HepG2 (cell line): ENCODE measurements around the gene ZNF227. TPM values are rescaled to one million over a fixed set of nuclear protein-coding genes. Genes with fewer than 3 reads are reported as not detected.

Source experiments
- ATAC-seq: fragments of 200-7000 bp; cut with Tn5 transposase; 3 replicates; pipeline ENCODE4 v1.9.1; 2020; ENCODE audit warnings: mild to moderate bottlenecking, moderate library complexity
- BruUV-seq: library from RNA; stranded (reverse); fragments of 400-500 nt; replicated peaks from 2 replicates; lab custom pipeline; 2021; lab: Mats Ljungman, UMichigan
- CTCF ChIA-PET: fragments of 300-600 bp; formaldehyde crosslinking; extraction: SDS; loops from one replicate; lab custom pipeline; 2021; ENCODE audit warnings: low total read pairs, inconsistent platforms, low intra/inter-chr PET ratio; lab: Yijun Ruan, JAX
- POLR2A ChIA-PET: fragments of 350-600 bp; sonication (Branson Sonifier 250); formaldehyde crosslinking; loops from one replicate; lab custom pipeline; 2020; ENCODE audit warnings: antibody characterized with exemption, inconsistent platforms; lab: Yijun Ruan, JAX
- DNase-seq: peaks from one replicate; pipeline ENCODE4 v3.0.0-alpha.2; 2015; ENCODE audit warnings: low spot score
- FAIRE-seq: peaks from 3 replicates; lab custom pipeline; 2011; peaks lifted over from hg19 to GRCh38; lab: Jason Lieb, UNC
- H2AFZ ChIP-seq: one replicate; pipeline ENCODE4 v1.6.1; 2011; ENCODE audit warnings: low read length, inconsistent platforms
- H3K27ac ChIP-seq: fragments of 300-600 bp; 3 replicates; pipeline ENCODE4 v1.8.0; 2011; ENCODE audit warnings: mixed run types, mild to moderate bottlenecking, mixed read lengths, low read length, inconsistent platforms; ENCODE audit not compliant: insufficient read depth; ENCODE audit errors: extremely low read length
- H3K27me3 ChIP-seq, 2 experiments: fragments of 200-600 bp in 1 of 2; 2 replicates in 1 of 2; 3 replicates in 1 of 2; pipeline versions ENCODE4 v1.6.0 to v1.8.0; 2011; ENCODE audit warnings: low read length in 2 of 2, mild to moderate bottlenecking in 2 of 2, moderate library complexity in 2 of 2, inconsistent platforms in 1 of 2; ENCODE audit not compliant: insufficient read depth in 2 of 2, control insufficient read depth in 1 of 2
- H3K36me3 ChIP-seq, 2 experiments: fragments of 200-600 bp in 1 of 2; replicated peaks in 1 of 2; 2 replicates in 1 of 2; 3 replicates in 1 of 2; pipeline versions ENCODE4 v1.5.1 to v1.8.0; 2011; ENCODE audit warnings: low read length in 2 of 2, inconsistent platforms in 1 of 2; ENCODE audit not compliant: insufficient read depth in 2 of 2, control insufficient read depth in 1 of 2
- H3K4me1 ChIP-seq: 2 replicates; pipeline ENCODE4 v1.5.1; 2012; ENCODE audit warnings: low read length, inconsistent platforms; ENCODE audit not compliant: insufficient read depth
- H3K4me2 ChIP-seq: 2 replicates; pipeline ENCODE4 v1.6.0; 2011; ENCODE audit warnings: low read depth, low read length, inconsistent platforms
- H3K4me3 ChIP-seq, 3 experiments: fragments of 200-600 bp in 1 of 3; sonication (generic), shearing (Covaris generic) in 1 of 3; replicated peaks in 1 of 3; 2 replicates each; pipeline ENCODE4 v1.5.1; 2011 to 2016; ENCODE audit warnings: low read length in 3 of 3, inconsistent platforms in 2 of 3, low read depth in 2 of 3, mild to moderate bottlenecking in 2 of 3, control low read depth in 1 of 3, mixed read lengths in 1 of 3; ENCODE audit not compliant: insufficient read depth in 1 of 3
- H3K79me2 ChIP-seq: one replicate; pipeline ENCODE4 v1.6.1; 2011; ENCODE audit warnings: low read length, inconsistent platforms; ENCODE audit not compliant: insufficient read depth
- H3K9ac ChIP-seq: 2 replicates; pipeline ENCODE4 v1.6.0; 2011; ENCODE audit warnings: mild to moderate bottlenecking, low read depth, low read length, inconsistent platforms; ENCODE audit not compliant: insufficient read depth
- H3K9me3 ChIP-seq: 2 replicates; pipeline ENCODE4 v1.5.1; 2012; ENCODE audit warnings: mild to moderate bottlenecking, low read length
- H4K20me1 ChIP-seq: 2 replicates; pipeline ENCODE4 v1.6.0; 2011; ENCODE audit warnings: inconsistent platforms, mild to moderate bottlenecking, low read length, moderate library complexity; ENCODE audit not compliant: insufficient read depth
- ATF7 ChIP-seq, 2 experiments: fragments of 450-650 bp in 1 of 2; sonication (generic) in 1 of 2; formaldehyde crosslinking in 1 of 2; IDR thresholded peaks; 2 replicates each; pipeline versions ENCODE4 v1.4.0 to v1.6.1; 2016 to 2020; ENCODE audit warnings: antibody characterized with exemption in 1 of 2, mild to moderate bottlenecking in 1 of 2, missing genetic modification reagents in 1 of 2
- CCAR2 ChIP-seq: fragments of 200-400 bp; formaldehyde crosslinking; optimal IDR thresholded peaks from 2 replicates; pipeline ENCODE3; 2018; ENCODE audit warnings: low read depth, mild to moderate bottlenecking, low read length, moderate library complexity
- ZIK1 ChIP-seq: sonication (generic); formaldehyde crosslinking; IDR thresholded peaks from 2 replicates; pipeline ENCODE4 v1.5.0; 2020; ENCODE audit warnings: mild to moderate bottlenecking, low read depth, missing genetic modification reagents, borderline replicate concordance
- ZNF264 ChIP-seq: sonication (generic); formaldehyde crosslinking; IDR thresholded peaks from 2 replicates; pipeline ENCODE4 v1.4.0; 2020; ENCODE audit warnings: missing genetic modification reagents
- WGBS: methylation state at CpG from one replicate; pipeline ENCODE4 v1.1.6; 2017; ENCODE audit warnings: low lambda C conversion rate; 5-methylcytosine and 5-hydroxymethylcytosine counted together
- in situ Hi-C: cut with HindIII; loops from 2 replicates; pipeline ENCODE4 v1.10.0; 2017; ENCODE audit warnings: low pct_unique_long_range_greater_than_20kb; ENCODE audit not compliant: extremely low pct_ligation_motif_present
- intact Hi-C: fragments of 100-400 bp; cut with micrococcal nuclease; formaldehyde crosslinking; loops from one replicate; pipeline ENCODE4 v1.10.0; 2022; ENCODE audit not compliant: unreplicated experiment
- polyA plus RNA-seq, 8 experiments: library from polyadenylated mRNA; depleted of rRNA in 3 of 8; stranded (reverse) in 7 of 8; unstranded in 1 of 8; fragments of >200 nt; fragmentation: Illumina TruSeq in 4 of 8; extraction: Trizol in 4 of 8; gene quantifications; 2 replicates each; pipeline versions ENCODE4 v1.2.1 to v1.2.3, GENCODE V29; 2011 to 2016; ENCODE audit warnings: low read depth in 4 of 8, missing spikeins in 1 of 8, mixed read lengths in 1 of 8; ENCODE audit not compliant: insufficient read depth in 1 of 8
- total RNA-seq, 5 experiments: library from RNA; depleted of rRNA; stranded (reverse); fragments of >200 nt; fragmentation: Illumina TruSeq; extraction: Trizol; gene quantifications; 2 replicates each; pipeline ENCODE4 v1.2.3, GENCODE V29; 2016; ENCODE audit warnings: low read depth in 1 of 5

The ZNF227 gene
- total and polyA plus RNA-seq, 2 of the 13 experiments (the other 11 are each of a cell fraction or from before 2014, with no cell fraction given) = 3.1 to 16.8 TPM

DNA sequence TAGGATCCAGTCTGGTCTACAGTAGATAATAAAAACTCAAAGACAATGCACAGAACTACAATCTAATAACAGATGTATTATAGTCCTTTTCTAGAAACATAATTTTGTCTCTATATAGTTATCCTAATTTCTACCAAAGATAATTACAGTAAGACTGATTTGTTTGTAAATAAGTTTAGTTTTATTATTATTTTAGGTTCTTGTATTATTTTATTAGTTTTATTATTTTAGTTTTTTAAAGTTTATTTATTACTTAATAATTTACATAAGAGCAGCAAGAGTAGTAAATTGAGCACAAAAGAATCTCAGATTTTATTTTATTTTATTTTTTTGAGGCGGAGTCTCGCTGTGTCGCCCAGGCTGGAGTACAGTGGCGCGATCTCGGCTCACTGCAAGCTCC, 22.3 kb upstream of the ZNF227 start:
- no peak for ATAC-seq
- Histone ChIP-seq H3K9me3 (peaks cover 11% of the 10 kb centered on the region; the same call in 1 of the 2 replicates), H3K4me1 (no peaks in the 10 kb centered on the region), H3K4me2 (no peak overlapping the region), H3K79me2 (no peaks in the 10 kb centered on the region), H3K27ac (no peak overlapping the region), H2AFZ (no peak overlapping the region), H3K36me3 (no peaks in the 10 kb centered on the region), H3K9ac (no peak overlapping the region), H4K20me1 (no peaks in the 10 kb centered on the region), H3K27me3 (no peaks in the 10 kb centered on the region), H3K4me3 (no peak overlapping the region)
- no peak for DNase-seq
- intact Hi-C loops = no loop called here
- BruUV-seq = no TSS peak
- TF ChIP-seq ATF7 (IDR thresholded peaks at IDR 0.05) (no peak), ATF7 (CRISPR knock-in tag; IDR thresholded peaks at IDR 0.05) (no peak), CCAR2 (no peak)
- in situ Hi-C loops = no loop called here
- no peak for FAIRE-seq
- CTCF ChIA-PET = no interaction called here
- 93% methylated on average over 6 of the region's 6 CpGs for WGBS
- POLR2A ChIA-PET = no interaction called here

DNA sequence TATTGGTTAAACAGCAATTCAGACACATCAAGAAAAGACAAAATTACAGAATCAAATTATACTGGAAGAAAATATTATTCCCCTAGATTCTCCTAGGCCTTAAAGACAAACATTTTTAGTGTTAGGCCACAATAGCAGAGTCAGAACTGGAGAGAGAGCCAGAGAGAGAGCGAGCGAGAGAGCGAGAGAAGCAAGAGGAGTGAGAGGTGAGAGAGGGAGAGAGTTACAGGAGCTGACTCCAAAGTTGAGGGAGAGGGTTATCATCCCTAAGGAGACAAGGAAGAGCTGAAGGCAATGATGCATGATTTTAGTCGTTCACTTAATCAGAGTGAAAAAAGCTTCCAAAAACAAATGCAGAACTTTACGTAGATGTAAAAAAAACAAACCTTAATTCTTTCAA, 20.2 kb upstream of the ZNF227 start:
- H3K9me3 ChIP-seq = peaks cover 20% of the 10 kb centered on the region; the same call in 1 of the 2 replicates
- H3K4me3 ChIP-seq = no peak overlapping the region
- H3K4me2 ChIP-seq = no peak overlapping the region
- no peak overlapping the region for H3K27ac ChIP-seq
- no peak for TF ChIP-seq ZNF264 (CRISPR knock-in tag)
- no peak for TF ChIP-seq ZIK1 (CRISPR knock-in tag)
- TF ChIP-seq, all 625 proteins: peak for 0
- ATAC-seq (no peak), DNase-seq (no peak), FAIRE-seq (no peak)
- in situ Hi-C loops (no loop called here), intact Hi-C loops (no loop called here)
- no TSS peak for BruUV-seq
- CTCF ChIA-PET = no interaction called here
- POLR2A ChIA-PET = no interaction called here
- no peaks in the 10 kb centered on the region for H3K36me3 ChIP-seq
- no peaks in the 10 kb centered on the region for H4K20me1 ChIP-seq
- 32% methylated on average over 5 of the region's 5 CpGs for WGBS
- no peaks in the 10 kb centered on the region for H3K27me3 ChIP-seq
- no peak overlapping the region for H3K9ac ChIP-seq
- no peaks in the 10 kb centered on the region for H3K79me2 ChIP-seq
- no peaks in the 10 kb centered on the region for H3K4me1 ChIP-seq
- H2AFZ ChIP-seq = no peak overlapping the region
